GM12892 (cell line): ENCODE data around the gene RBP3.

Experiments
- DNase-seq: peaks from one replicate; pipeline ENCODE4 v3.0.0; 2011; ENCODE audit not compliant: insufficient read length
- FAIRE-seq: peaks from 2 replicates; lab custom pipeline; 2011; peaks lifted over from hg19 to GRCh38; lab: Jason Lieb, UNC
- POLR2A ChIP-seq: IDR thresholded peaks from 2 replicates; pipeline ENCODE4 v1.6.1; 2011; ENCODE audit warnings: low read depth, low read length, control low read depth
- POLR2AphosphoS5 ChIP-seq: IDR thresholded peaks from 2 replicates; pipeline ENCODE4 v1.6.1; 2011; ENCODE audit warnings: low read depth, low read length, control low read depth
- TAF1 ChIP-seq: IDR thresholded peaks from 2 replicates; pipeline ENCODE4 v1.6.1; 2011; ENCODE audit warnings: low read depth, mild to moderate bottlenecking, control low read depth, low read length, borderline replicate concordance

RBP3 gene

DNA sequence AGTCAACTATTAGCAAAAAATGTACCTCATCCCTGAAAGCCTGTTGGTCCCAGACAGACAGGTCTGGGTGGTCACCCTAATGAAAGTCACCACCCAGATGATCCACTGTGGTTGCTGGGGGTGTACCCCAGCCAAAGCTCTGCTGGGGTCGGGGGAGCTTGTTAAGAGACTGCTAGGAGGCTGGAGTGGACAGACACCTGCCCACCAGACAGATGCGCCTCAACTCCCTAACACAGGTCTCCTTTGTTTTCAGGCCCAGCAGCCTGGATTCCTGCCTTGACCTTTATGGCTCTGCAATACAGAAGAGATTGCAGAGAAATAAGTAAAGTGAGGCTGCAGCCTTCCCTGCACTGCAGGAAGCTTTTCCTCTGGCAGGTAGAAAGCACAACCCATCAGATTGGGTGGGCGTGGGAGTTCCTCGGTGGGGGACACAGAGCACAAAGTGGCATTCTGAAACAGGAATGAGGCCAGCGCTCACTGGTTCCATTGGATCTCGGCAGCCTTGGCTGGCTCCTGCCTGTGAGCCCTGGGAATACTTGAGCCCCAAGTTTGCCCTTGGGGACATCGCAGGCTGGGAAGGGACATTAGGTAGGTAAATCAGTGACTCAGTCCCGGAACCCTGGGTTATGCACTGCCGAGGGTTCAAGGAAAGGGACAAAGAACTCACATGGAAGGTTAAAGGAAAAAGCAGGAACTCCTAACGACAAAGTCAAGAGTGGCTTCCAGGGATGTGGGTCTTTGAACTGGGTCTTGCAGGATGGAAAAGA lies 53.9 kb downstream of the RBP3 start:
- TF ChIP-seq POLR2A (no peak), TAF1 (no peak), POLR2AphosphoS5 (no peak)
- DNase-seq = no peak

DNA sequence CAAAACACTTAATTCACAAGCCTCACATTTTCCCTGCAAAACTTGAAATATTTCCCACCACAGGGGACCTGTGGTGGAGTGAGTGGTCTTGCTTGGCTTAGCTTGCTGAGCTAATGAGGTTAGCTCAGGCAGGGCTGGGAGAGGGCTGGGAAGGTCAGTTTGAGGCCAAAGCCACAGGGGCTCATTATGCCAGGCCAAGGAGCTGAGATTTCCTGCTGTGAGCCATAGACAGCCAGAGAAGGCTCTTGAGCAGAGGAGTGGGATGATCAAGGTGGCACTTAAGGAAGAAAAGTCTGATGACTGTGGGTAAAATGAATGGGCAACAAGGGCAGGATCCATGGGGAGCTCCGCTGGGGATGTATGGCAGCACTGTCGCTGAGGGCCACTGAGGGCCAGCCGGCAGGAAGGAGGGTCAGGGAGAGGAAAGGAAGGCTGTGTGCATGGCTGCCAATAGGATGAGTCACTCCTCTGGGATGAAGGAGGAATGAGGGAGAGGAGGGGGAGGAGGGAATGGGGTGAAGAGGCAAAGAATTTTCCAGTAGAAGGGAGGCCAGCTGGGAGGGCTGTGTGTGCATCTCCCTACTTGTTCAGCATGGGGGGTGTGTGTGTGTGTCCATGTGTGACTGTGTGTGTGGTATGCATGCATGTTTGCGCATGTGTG lies 54.6 kb downstream of the RBP3 start:
- TF ChIP-seq POLR2A (no peak), TAF1 (no peak), POLR2AphosphoS5 (no peak)
- no peak for DNase-seq
- FAIRE-seq = no peak

More for the DNA sequence above, 53.9 kb downstream of the RBP3 start:
- FAIRE-seq = no peak

DNA sequence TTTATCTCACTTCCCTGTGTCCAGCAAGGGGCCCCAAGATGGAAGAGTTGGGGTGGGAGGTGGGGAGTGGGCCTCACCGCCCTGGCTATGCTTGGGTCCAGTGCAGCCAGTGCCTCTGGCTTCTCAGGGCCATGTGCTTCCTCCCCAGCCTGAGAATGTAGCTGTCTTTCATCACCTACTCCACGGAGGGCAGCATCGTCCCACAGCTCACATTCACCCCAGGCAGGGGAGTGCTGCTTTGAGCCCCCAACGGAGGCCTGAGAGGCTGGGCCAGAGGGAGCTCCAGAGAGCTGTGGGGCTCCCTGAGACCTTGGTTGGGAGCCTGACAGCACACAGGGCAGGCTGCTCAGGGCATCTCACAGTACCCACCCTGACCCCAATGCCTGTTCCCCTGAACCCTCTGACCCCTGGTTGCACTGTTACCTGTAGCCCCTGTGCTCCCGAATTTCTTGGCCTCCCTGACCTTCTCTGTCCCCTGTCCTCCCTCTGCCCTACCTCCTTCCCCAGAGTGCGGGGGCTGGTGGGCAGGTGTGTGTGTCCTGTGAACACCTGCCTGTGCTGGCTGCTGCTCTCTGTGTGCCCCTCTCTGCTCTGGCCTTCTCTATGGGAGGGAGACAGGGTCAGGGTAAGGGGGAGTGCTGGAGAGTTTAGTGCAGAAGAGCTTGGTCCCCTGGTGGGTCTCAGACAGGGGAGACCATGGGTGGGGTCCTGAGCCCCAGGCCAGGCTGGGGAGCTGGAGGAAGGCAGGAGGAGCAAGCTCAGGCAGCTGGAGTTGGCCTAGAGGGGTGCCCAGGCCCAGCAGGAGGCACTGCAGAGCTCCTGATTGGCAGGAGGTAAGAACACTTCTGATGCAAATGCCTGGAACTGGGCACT lies 55.5 kb downstream of the RBP3 start:
- FAIRE-seq (no peak), DNase-seq (no peak)
- TF ChIP-seq POLR2AphosphoS5 = no peak
- no peak for TF ChIP-seq POLR2A

DNA sequence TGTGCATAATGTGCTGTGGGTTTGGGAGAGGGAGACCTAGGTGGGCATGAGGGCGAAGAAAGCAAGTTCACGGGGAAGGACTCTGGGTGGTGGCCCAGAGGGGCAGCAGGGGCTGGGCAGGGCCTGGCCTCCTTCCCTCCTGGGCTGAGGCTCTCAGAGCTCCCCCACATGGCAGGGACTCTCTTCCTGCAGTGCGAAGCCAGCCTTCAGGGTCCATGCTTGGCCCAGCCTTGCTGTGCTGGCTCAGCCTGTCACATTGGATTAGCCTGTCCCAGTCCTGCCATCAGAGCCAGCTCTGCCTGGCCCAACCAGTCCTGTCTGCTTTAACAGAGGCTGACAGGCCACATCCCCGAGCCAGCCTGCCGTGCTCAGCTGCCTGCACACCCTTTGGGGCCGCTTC lies 56.3 kb downstream of the RBP3 start:
- FAIRE-seq (no peak), DNase-seq (no peak)
- TF ChIP-seq POLR2A (no peak), POLR2AphosphoS5 (no peak), TAF1 (no peak)

DNA sequence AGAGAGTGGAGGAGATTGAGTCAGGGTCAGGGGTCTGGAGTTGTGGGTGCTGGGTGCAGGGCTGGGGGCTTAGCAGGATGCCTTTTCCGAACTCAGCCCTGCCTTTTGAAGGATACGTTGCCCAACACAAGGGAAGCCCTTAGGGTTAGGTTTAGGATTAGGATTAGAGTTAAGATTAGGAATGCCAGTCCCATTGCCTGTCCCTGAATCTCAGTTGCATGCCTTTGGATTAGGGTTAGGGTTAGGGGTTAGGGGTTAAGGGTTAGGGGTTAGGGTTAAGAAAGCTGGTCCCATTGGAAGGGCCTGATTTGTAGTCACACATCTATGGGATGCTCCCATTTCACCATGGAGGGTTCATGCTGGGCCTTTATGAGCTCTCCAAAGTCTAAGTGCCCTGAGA lies 56.8 kb downstream of the RBP3 start:
- DNase-seq (no peak), FAIRE-seq (no peak)
- no peak for TF ChIP-seq POLR2AphosphoS5
- no peak for TF ChIP-seq POLR2A
- TF ChIP-seq TAF1 = no peak

DNA sequence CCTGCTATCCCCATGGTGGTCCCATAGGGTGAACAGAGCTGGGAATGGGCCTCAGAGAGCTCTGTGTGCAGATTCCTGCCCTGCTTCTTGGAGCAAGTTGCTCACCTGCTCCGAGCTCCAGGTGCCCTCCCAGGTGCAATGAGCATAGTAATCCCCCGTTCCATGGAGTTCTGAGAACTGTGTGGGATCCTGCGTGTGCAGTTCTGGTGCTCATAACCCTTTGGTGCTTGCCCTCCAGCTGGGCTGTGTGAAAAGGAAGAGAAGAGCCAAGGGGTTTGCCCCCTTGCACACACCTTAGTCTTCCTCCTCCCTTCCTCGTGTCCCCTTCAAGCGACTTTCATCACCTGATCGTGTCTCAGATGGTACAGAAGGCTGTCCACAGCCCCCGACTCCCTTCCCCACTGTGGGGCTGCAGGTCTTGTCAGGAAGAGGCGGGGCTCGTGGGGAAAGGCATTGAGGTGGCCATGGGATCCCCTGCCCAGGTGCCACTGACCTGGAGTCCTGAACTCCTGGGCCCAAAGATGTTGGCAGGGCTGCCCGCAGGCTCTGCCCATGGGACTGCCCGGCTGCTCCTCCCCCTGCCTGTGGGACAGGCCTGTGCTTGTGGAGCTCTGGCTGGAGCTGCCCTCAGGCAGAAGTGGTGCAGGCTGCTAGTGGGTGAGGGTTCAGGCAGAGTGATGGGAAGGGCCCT lies 57.8 kb downstream of the RBP3 start:
- TF ChIP-seq POLR2A = no peak
- TF ChIP-seq POLR2AphosphoS5 = no peak
- DNase-seq = no peak
- FAIRE-seq = no peak

DNA sequence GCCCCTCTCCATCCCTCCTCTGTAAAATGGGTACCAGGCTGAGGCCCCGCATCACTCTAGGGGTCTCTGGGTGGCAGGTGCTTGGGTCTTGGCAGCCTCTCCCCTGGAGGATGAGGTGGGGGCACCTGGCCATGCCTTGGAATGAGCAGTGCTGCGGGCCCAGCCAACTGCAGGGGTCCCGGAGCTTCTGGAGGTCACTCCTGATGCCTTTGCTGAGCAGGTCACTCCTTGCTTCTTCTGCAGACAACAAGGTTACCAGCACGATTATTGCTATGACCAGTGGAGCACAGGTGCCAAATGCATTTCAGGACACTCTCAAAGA lies 58.3 kb downstream of the RBP3 start:
- DNase-seq = no peak
- FAIRE-seq = no peak
- no peak for TF ChIP-seq POLR2A
- no peak for TF ChIP-seq POLR2AphosphoS5
- no peak for TF ChIP-seq TAF1

DNA sequence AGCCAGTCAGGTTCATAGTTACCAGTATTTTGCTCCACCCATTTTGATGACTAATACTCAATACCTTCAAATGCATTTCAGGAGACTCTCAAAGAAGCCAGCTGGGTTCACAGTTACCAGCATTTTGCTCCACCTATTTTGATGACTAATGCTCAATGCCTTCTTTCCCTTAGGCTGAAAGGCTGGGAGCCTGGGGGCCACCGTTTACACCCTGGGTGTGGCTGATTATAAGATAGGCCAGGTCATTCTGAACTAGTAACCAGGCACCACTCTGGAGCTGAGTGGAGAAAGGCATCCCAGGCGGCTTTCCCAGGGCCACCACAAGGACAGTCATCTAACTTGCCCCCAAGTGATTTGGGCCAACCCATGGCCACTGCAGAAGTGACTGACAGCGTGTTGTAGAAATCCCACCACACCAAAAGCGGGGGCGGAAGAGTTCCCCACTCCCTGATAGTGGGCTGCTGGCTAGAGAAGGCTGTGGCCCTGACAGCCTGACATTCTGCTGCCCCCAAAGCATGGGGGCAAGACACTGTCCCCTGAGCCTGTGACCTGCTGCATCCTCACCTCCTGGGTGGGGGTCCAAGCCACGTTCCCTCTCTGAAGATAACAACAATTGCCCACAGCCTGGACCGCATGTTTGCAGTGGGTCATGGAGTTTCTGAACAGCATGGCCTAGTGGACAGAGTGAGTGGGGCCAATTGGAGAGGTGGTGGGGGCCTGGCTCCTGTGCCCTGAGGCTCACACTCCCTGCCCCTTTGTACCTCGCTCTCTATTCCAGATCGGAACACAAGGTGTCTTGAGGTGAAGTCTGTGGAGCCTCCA lies 58.9 kb downstream of the RBP3 start:
- TF ChIP-seq POLR2A (no peak), POLR2AphosphoS5 (no peak), TAF1 (no peak)
- DNase-seq = no peak
- FAIRE-seq = no peak
